GM12878 (cell line): Measurements from ENCODE around the gene DTX3. TPM values are rescaled to one million over a fixed set of nuclear protein-coding genes. Genes with fewer than 3 reads are reported as not detected.

Source experiments
- ATAC-seq: fragments of 200-7000 bp; cut with Tn5 transposase; 3 replicates; pipeline ENCODE4 v1.9.1; 2020; ENCODE audit warnings: mild to moderate bottlenecking, moderate library complexity
- BruUV-seq: library from RNA; stranded (reverse); fragments of 400-500 nt; replicated peaks from 2 replicates; lab custom pipeline; 2021; lab: Mats Ljungman, UMichigan
- CTCF ChIA-PET: fragments of 300-600 bp; sonication (Branson Sonifier 250); formaldehyde crosslinking; extraction: SDS; loops from one replicate; lab custom pipeline; 2021; ENCODE audit warnings: inconsistent platforms; lab: Yijun Ruan, JAX
- POLR2A ChIA-PET: fragments of 350-600 bp; formaldehyde crosslinking; extraction: SDS; loops from one replicate; lab custom pipeline; 2021; ENCODE audit warnings: inconsistent platforms; lab: Charles Lee
- RAD21 ChIA-PET: fragments of 300-600 bp; sonication (Branson Sonifier 250); formaldehyde crosslinking; loops from one replicate; lab custom pipeline; 2023; ENCODE audit warnings: antibody characterized with exemption; ENCODE audit not compliant: unreplicated experiment; lab: Charles Lee
- SMC1A ChIA-PET: fragments of 300-600 bp; sonication (Branson Sonifier 250); formaldehyde crosslinking; loops from one replicate; lab custom pipeline; 2023; ENCODE audit not compliant: unreplicated experiment, uncharacterized antibody; lab: Charles Lee
- DNase-seq: peaks from one replicate; pipeline ENCODE4 v3.0.0-alpha.2; 2011; ENCODE audit warnings: low read depth, low spot score
- FAIRE-seq: peaks from 3 replicates; lab custom pipeline; 2011; peaks lifted over from hg19 to GRCh38; lab: Jason Lieb, UNC
- H2AFZ ChIP-seq: 2 replicates; pipeline ENCODE4 v1.6.0; 2011; ENCODE audit warnings: low read depth, low read length, control low read depth; ENCODE audit not compliant: control insufficient read depth
- H3K27ac ChIP-seq: 2 replicates; pipeline ENCODE4 v1.5.1; 2011; ENCODE audit warnings: control low read depth; ENCODE audit not compliant: control insufficient read depth, insufficient read depth
- H3K27me3 ChIP-seq, 2 experiments: replicated peaks in 1 of 2; 2 replicates each; pipeline versions ENCODE4 v1.6.0 to v1.6.1; 2011; ENCODE audit warnings: low read length in 1 of 2; ENCODE audit not compliant: control insufficient read depth in 2 of 2, insufficient read depth in 2 of 2
- H3K36me3 ChIP-seq, 2 experiments: 2 replicates each; pipeline ENCODE4 v1.5.1; 2011; ENCODE audit warnings: low read length in 1 of 2; ENCODE audit not compliant: control insufficient read depth in 2 of 2, insufficient read depth in 2 of 2
- H3K4me1 ChIP-seq: 2 replicates; pipeline ENCODE4 v1.6.1; 2011; ENCODE audit warnings: mild to moderate bottlenecking, low read length, moderate library complexity, mixed read lengths; ENCODE audit not compliant: control insufficient read depth, insufficient read depth
- H3K4me2 ChIP-seq: 2 replicates; pipeline ENCODE4 v1.6.0; 2011; ENCODE audit warnings: control low read depth; ENCODE audit not compliant: control insufficient read depth, insufficient read depth
- H3K4me3 ChIP-seq: fragments of 200-600 bp; sonication (generic); 2 replicates; pipeline ENCODE4 v1.5.1; 2016
- H3K79me2 ChIP-seq: 2 replicates; pipeline ENCODE4 v1.6.0; 2011; ENCODE audit warnings: low read length; ENCODE audit not compliant: control insufficient read depth, insufficient read depth
- H3K9ac ChIP-seq: 2 replicates; pipeline ENCODE4 v1.8.0; 2011; ENCODE audit warnings: low read length, control low read depth, mixed read lengths; ENCODE audit not compliant: control insufficient read depth, insufficient read depth
- H3K9me3 ChIP-seq: replicated peaks from 3 replicates; pipeline ENCODE4 v1.5.1; 2011; ENCODE audit warnings: mild to moderate bottlenecking, low read length; ENCODE audit not compliant: control insufficient read depth, insufficient read depth
- H4K20me1 ChIP-seq: 2 replicates; pipeline ENCODE4 v1.6.0; 2011; ENCODE audit not compliant: control insufficient read depth, insufficient read depth
- CEBPZ ChIP-seq: fragments of 150-350 bp; IDR thresholded peaks from 2 replicates; pipeline ENCODE4 v1.6.1; 2016; ENCODE audit warnings: low read depth, low read length
- IKZF2 ChIP-seq, 2 experiments: fragments of 450-650 bp; IDR thresholded peaks; 2 replicates each; pipeline ENCODE4 v1.6.1; 2017; ENCODE audit warnings: mild to moderate bottlenecking in 2 of 2, moderate library complexity in 2 of 2
- MLLT1 ChIP-seq: fragments of 450-650 bp; IDR thresholded peaks from 2 replicates; pipeline ENCODE4 v1.6.1; 2016; ENCODE audit warnings: mild to moderate bottlenecking
- MTA2 ChIP-seq: fragments of 450-650 bp; IDR thresholded peaks from 2 replicates; pipeline ENCODE4 v1.6.1; 2016; ENCODE audit warnings: low read depth, mild to moderate bottlenecking, moderate library complexity
- NRF1 ChIP-seq: conservative IDR thresholded peaks from 2 replicates; pipeline ENCODE4 v1.6.1; 2011; ENCODE audit warnings: mild to moderate bottlenecking, low read depth, low read length, improper control_type of control experiment
- PAX8 ChIP-seq: fragments of 450-650 bp; IDR thresholded peaks from 2 replicates; pipeline ENCODE4 v1.6.1; 2017; ENCODE audit warnings: mild to moderate bottlenecking, moderate library complexity
- RAD21 ChIP-seq: IDR thresholded peaks from 2 replicates; pipeline ENCODE4 v1.6.1; 2011; ENCODE audit warnings: mild to moderate bottlenecking, low read depth, low read length, moderate library complexity; ENCODE audit not compliant: insufficient read depth
- RB1 ChIP-seq: fragments of 450-650 bp; formaldehyde crosslinking; IDR thresholded peaks from 2 replicates; pipeline ENCODE4 v1.6.1; 2017; ENCODE audit warnings: mild to moderate bottlenecking, borderline replicate concordance
- RBBP5 ChIP-seq: fragments of 200-600 bp; sonication (generic); conservative IDR thresholded peaks from 2 replicates; pipeline ENCODE4 v1.6.1; 2016
- RELA ChIP-seq: fragments of 450-650 bp; IDR thresholded peaks from 2 replicates; pipeline ENCODE4 v1.8.0; 2014; ENCODE audit warnings: borderline replicate concordance; ENCODE audit not compliant: partially characterized antibody
- USF2 ChIP-seq: IDR thresholded peaks from 2 replicates; pipeline ENCODE4 v1.6.1; 2011; ENCODE audit warnings: low read depth, low read length, improper control_type of control experiment, borderline replicate concordance
- YY1 ChIP-seq: IDR thresholded peaks from 2 replicates; pipeline ENCODE4 v1.6.1; 2011; ENCODE audit warnings: low read depth, mild to moderate bottlenecking, low read length
- ZBTB4 ChIP-seq: fragments of 450-650 bp; formaldehyde crosslinking; IDR thresholded peaks from 2 replicates; pipeline ENCODE4 v1.4.0; 2022; ENCODE audit warnings: mild to moderate bottlenecking, moderate library complexity
- ZSCAN29 ChIP-seq: fragments of 450-650 bp; IDR thresholded peaks from 2 replicates; pipeline ENCODE4 v1.6.1; 2017; ENCODE audit warnings: mild to moderate bottlenecking, moderate library complexity
- WGBS: methylation state at CpG from one replicate; pipeline ENCODE4 v1.1.6; 2016; ENCODE audit warnings: low lambda C conversion rate; ENCODE audit not compliant: insufficient replicate concordance, insufficient coverage; ENCODE audit errors: missing lambda C conversion rate; 5-methylcytosine and 5-hydroxymethylcytosine counted together
- in situ Hi-C: fragments of 300-500 bp; cut with MboI; formaldehyde crosslinking; loops from 9 replicates; pipeline ENCODE4 v1.14.3; 2018; ENCODE audit warnings: mixed read lengths
- intact Hi-C: fragments of 100-400 bp; cut with micrococcal nuclease; formaldehyde crosslinking; loops from one replicate; pipeline ENCODE4 v1.14.2; 2022; ENCODE audit not compliant: unreplicated experiment
- polyA plus RNA-seq, 11 experiments: library from polyadenylated mRNA; depleted of rRNA in 4 of 11; unstranded in 6 of 11; stranded (reverse) in 5 of 11; fragments of >200 nt; fragmentation: Nextera tagmentation in 4 of 11; fragmentation: Illumina TruSeq in 1 of 11; extraction: Ambion mirVana in 4 of 11; extraction: Trizol in 1 of 11; gene quantifications; 1 replicate in 1 of 11; 2 replicates in 10 of 11; pipeline versions ENCODE4 v1.2.1 to v1.2.3, GENCODE V29; 2011 to 2016; ENCODE audit warnings: inconsistent platforms in 2 of 11, missing spikeins in 2 of 11, low read depth in 1 of 11
- total RNA-seq, 4 experiments: library from RNA; depleted of rRNA in 3 of 4; stranded (reverse); fragments of >200 nt in 3 of 4; fragmentation: Illumina TruSeq in 1 of 4; extraction: Trizol in 1 of 4; gene quantifications; 2 replicates each; pipeline versions ENCODE4 v1.2.1 to v1.2.3, GENCODE V29; 2013 to 2021

The DTX3 gene
- total and polyA plus RNA-seq, 10 of the 15 experiments (the other 5 are each of a cell fraction or from before 2014, with no cell fraction given) = 1.1 to 13.6 (median 5.6) TPM

- ChIA-PET RAD21 (no interaction called here), CTCF (no interaction called here), POLR2A (no interaction called here), SMC1A (no interaction called here)
- H3K36me3 ChIP-seq = no peaks in the 10 kb centered on the region
- BruUV-seq = no TSS peak
- DNase-seq (no peak), FAIRE-seq (no peak), ATAC-seq (no peak)
- H2AFZ ChIP-seq = no peak overlapping the region
- H3K27me3 ChIP-seq = no peaks in the 10 kb centered on the region
- H3K9ac ChIP-seq = no peak overlapping the region
- in situ Hi-C loops = no loop called here
- no peaks in the 10 kb centered on the region for H4K20me1 ChIP-seq
- H3K4me1 ChIP-seq = no peaks in the 10 kb centered on the region
- no peaks in the 10 kb centered on the region for H3K79me2 ChIP-seq
- TF ChIP-seq RB1 (no peak), RELA (no peak), ZSCAN29 (no peak), RAD21 (no peak), ZBTB4 (no peak), PAX8 (no peak), IKZF2 (IDR thresholded peaks at IDR 0.05) (no peak), RBBP5 (no peak), MTA2 (no peak), MLLT1 (no peak), NRF1 (no peak), USF2 (no peak), YY1 (no peak), CEBPZ (no peak)
- TF ChIP-seq, all 136 proteins: peak for 0
- intact Hi-C loops = no loop called here
- Histone ChIP-seq H3K4me2 (no peak overlapping the region), H3K9me3 (no peaks in the 10 kb centered on the region; the same call in 1 of the 3 replicates), H3K27ac (no peak overlapping the region), H3K4me3 (no peak overlapping the region)
- 13% methylated on average over 3 of the region's 3 CpGs for WGBS
These were observed 54.3 kb downstream of the DTX3 start for GRCh38 chr12:57658890-57659289.
